ENCODE data around the gene IFIT1B.
"Not testable (repeated sequence)": the region's sequence is repeated elsewhere in the genome, so short reads cannot be mapped to it uniquely, and the experiment has no call there.

Gene IFIT1B

GRCh38 chr10:89348975-89349374, 28.9 kb upstream of the IFIT1B start:
- DNase-seq: no peak

GRCh38 chr10:89350631-89351315, 27.1 kb upstream of the IFIT1B start:
- DNase-seq: not testable (repeated sequence)

GRCh38 chr10:89351412-89351779, 26.5 kb upstream of the IFIT1B start:
- DNase-seq: no peak

- DNase-seq: no peak
Observed at GRCh38 chr10:89351780-89352597, 25.9 kb upstream of the IFIT1B start.

- no peak for DNase-seq
Observed at GRCh38 chr10:89352802-89353201, 25.1 kb upstream of the IFIT1B start.

GRCh38 chr10:89355394-89355931, 22.4 kb upstream of the IFIT1B start:
- DNase-seq: no peak

GRCh38 chr10:89357096-89357495, 20.8 kb upstream of the IFIT1B start:
- DNase-seq: no peak

GRCh38 chr10:89357975-89358374, 19.9 kb upstream of the IFIT1B start:
- no peak for DNase-seq

GRCh38 chr10:89360157-89360556, 17.7 kb upstream of the IFIT1B start:
- DNase-seq: no peak

- DNase-seq: no peak
Observed at GRCh38 chr10:89362929-89363328, 14.9 kb upstream of the IFIT1B start.

GRCh38 chr10:89363729-89364442, 14.0 kb upstream of the IFIT1B start:
- DNase-seq: no peak

- DNase-seq: no peak
Observed at GRCh38 chr10:89364531-89364930, 13.3 kb upstream of the IFIT1B start.

GRCh38 chr10:89367529-89367928, 10.3 kb upstream of the IFIT1B start:
- DNase-seq: no peak

GRCh38 chr10:89368129-89368528, 9.7 kb upstream of the IFIT1B start:
- no peak for DNase-seq

GRCh38 chr10:89369156-89370105, 8.4 kb upstream of the IFIT1B start:
- DNase-seq: no peak

GRCh38 chr10:89371079-89371478, 6.8 kb upstream of the IFIT1B start:
- DNase-seq: no peak

- no peak for DNase-seq
Observed at GRCh38 chr10:89371987-89372386, 5.9 kb upstream of the IFIT1B start.

- DNase-seq: no peak
Observed at GRCh38 chr10:89373916-89374711, 3.7 kb upstream of the IFIT1B start.

GRCh38 chr10:89374713-89375141, 3.1 kb upstream of the IFIT1B start:
- no peak for DNase-seq

- DNase-seq: no peak
Observed at GRCh38 chr10:89379103-89379502, 1.2 kb downstream of the IFIT1B start.

GRCh38 chr10:89382757-89383156, 4.9 kb downstream of the IFIT1B start:
- DNase-seq: no peak

Data from activated CD8-positive, alpha-beta memory T cell treated with anti-CD3 and anti-CD28 coated beads, Interleukin-2, amount 50 U/mL, for 48 hours (primary cell).